IPS-18c (cell line): ENCODE results near the gene VPS13A.

Experiments used
- H3K4me3 ChIP-seq: 2 replicates; pipeline ENCODE4 v1.7.0; 2013; ENCODE audit warnings: low read depth, mild to moderate bottlenecking, low read length, moderate library complexity; ENCODE audit not compliant: insufficient read depth
- H3K9me3 ChIP-seq: one replicate; pipeline ENCODE4 v1.6.1; 2013; ENCODE audit warnings: mild to moderate bottlenecking, low read length, moderate library complexity; ENCODE audit not compliant: control insufficient read depth, insufficient read depth

VPS13A gene

GRCh38 chr9:77457916-77458592 is 280.7 kb downstream of the VPS13A start:
- Histone ChIP-seq H3K4me3 (no peak overlapping the region), H3K9me3 (no peaks in the 10 kb centered on the region)

- Histone ChIP-seq H3K9me3 (no peaks in the 10 kb centered on the region), H3K4me3 (no peak overlapping the region)
These were observed 283.6 kb downstream of the VPS13A start for GRCh38 chr9:77460938-77461337.

GRCh38 chr9:77462066-77462465 is 284.7 kb downstream of the VPS13A start:
- no peaks in the 10 kb centered on the region for H3K9me3 ChIP-seq

GRCh38 chr9:77463151-77463550 is 285.8 kb downstream of the VPS13A start:
- no peaks in the 10 kb centered on the region for H3K9me3 ChIP-seq
- no peak overlapping the region for H3K4me3 ChIP-seq

More at GRCh38 chr9:77462066-77462465, 284.7 kb downstream of the VPS13A start:
- no peak overlapping the region for H3K4me3 ChIP-seq

GRCh38 chr9:77464661-77465060 is 287.3 kb downstream of the VPS13A start:
- H3K9me3 ChIP-seq, result no peaks in the 10 kb centered on the region
- no peak overlapping the region for H3K4me3 ChIP-seq

- Histone ChIP-seq H3K9me3 (no peaks in the 10 kb centered on the region), H3K4me3 (no peak overlapping the region)
These were observed 292.3 kb downstream of the VPS13A start for GRCh38 chr9:77469515-77470231.
